ENCODE measurements around the gene NOP10.

GRCh38 chr15:34361278-34361677 lies 18.3 kb upstream of the NOP10 start:
- no peak for TF ChIP-seq CTCF (IDR thresholded peaks at IDR 0.05)
- TF ChIP-seq POLR2AphosphoS5 (IDR thresholded peaks at IDR 0.05): no peak
- no peak for TF ChIP-seq EP300 (IDR thresholded peaks at IDR 0.05)
- TF ChIP-seq POLR2A (IDR thresholded peaks at IDR 0.05): no peak

Data from upper lobe of left lung (tissue), 4 donors.